ENCODE results near the gene LAPTM4A.

- TF ChIP-seq CTCF (IDR thresholded peaks at IDR 0.05; ENCODE audit: insufficient read depth, low read length) (no peak), POLR2AphosphoS5 (IDR thresholded peaks at IDR 0.05; ENCODE audit: low read depth) (no peak), REST (IDR thresholded peaks at IDR 0.05; ENCODE audit: insufficient replicate concordance, low read depth) (no peak), SPI1 (IDR thresholded peaks at IDR 0.05; ENCODE audit: borderline replicate concordance, low read depth) (no peak), GABPA (IDR thresholded peaks at IDR 0.05; ENCODE audit: low read depth) (no peak)
Observed at GRCh38 chr2:20023688-20024087, 27.7 kb downstream of the LAPTM4A start.
